Activated CD4-positive, alpha-beta T cell treated with anti-CD3 and anti-CD28 coated beads, Interleukin-10, Interleukin-2, amounts not matched to agents 100 ng/mL and 50 ng/mL, durations not matched to agents 16 hours and 8 hours (primary cell): Measurements from ENCODE around the gene PRR14L.
A peak's percentile ranks its signal among the peaks of the same experiment; 100 is the strongest.
"Not testable (repeated sequence)": the region's sequence is repeated elsewhere in the genome, so short reads cannot be mapped to it uniquely, and the experiment has no call there.

Experiments
- DNase-seq: peaks from one replicate; pipeline ENCODE4 v3.0.0-alpha.2; 2020

The PRR14L gene

DNA sequence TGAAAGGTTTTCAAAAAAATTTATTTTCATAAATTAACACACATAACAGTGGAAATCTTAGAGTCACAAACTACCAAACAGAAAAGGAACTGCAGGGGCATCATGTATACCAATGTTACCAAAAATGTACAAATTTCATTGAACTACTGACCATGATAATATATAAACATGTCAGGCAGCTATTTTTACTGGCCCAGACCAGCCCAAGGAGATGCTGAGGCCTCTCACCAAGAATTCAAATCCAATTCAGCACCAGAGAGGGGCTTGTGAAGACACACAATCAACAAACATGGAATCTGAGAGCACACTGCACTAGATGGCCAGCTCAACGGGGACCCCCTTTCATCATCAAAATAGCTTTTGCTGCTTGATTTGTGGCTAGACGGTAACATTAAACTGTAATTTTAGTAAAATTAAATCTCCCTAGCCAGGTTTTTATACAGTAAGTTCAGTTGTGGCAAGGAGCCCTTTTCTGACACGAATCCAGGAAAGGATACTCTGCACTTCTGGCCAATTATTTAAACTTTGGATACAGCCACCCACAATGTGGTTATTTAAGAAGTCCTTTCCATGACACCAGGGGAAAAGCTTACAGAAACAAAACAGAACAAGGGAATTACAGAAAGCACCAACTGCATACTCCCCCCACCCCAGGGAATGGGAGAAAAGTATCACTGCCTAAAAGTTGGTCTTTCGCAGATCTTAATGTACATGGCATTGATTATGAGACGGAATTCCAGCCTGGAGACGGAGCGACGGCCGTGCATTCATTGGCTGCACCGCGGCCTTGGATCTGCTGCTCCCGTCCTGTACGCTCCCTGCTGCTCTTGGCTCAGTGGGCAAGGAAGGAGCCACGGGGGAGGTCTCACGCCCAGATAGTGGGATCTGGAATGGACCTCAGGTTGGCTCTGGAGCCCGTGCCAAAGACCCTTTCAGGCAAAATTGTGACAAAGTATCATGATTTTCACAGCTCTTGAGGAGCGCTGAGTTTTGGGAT is 68.3 kb downstream of the PRR14L start:
- no peak for DNase-seq

DNA sequence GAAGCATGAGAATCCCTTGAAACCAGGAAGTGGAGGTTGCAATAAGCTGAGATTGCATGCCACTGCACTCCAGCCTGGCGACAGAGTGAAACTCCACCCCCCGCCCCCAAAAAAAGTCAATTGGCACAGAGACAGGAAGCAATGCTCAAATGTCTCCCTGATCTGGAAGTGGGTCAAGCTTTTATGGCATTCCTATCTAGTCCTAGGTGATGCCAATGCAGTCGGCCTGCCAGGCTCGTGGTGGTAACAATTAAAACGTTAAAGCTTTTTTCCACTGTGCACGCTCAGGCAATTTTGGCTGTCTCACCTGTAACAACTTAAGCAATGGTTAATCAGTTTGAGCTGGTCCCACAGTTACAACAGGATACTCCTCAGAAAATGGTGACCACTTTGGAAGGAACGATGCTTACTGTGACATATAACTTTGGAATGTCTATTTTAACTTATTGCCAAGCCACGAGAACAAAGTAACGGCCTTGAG is 69.0 kb downstream of the PRR14L start:
- no peak for DNase-seq

DNA sequence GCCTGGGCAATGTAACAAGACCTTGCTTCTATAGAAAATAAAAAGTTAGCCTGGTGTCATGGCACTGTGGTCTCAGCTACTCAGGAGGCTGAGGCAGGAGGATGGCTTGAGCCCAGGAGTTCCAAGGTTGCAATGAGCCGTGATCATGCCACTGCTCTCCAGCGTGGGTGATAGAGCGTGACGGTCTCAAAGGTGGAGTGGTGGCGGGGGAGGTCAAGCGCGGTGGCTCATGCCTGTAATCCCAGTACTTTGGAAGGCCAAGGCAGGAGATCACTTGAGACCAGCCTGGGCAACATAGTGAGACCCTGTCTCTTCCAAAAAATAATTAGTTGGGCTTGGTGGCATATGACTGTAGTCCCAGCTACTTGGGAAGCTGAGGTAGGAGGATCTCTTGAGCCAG is 71.2 kb downstream of the PRR14L start:
- DNase-seq, result no peak

DNA sequence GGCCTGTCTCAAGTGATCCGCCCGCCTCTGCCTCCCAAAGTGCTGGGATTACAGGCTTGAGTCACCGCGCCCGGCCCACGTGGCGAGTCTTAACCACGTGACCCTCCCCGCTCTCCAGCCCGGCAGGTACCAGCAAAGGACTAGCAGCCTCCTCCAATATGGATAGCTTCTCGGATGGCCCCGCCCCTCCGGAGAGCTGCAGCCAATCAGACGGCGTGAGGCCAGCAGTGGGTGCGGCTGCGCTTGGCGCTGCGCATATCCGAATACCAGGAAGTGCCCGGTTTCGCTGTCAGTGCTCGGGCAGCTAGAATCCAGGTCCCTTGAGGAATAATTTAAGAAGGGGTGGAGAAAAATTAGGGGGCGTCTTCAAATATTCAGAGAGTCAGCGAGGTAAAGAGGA is 73.2 kb downstream of the PRR14L start:
- DNase-seq, result peak; percentile 96

GRCh38 chr22:31674219-31674618 is 75.7 kb downstream of the PRR14L start:
- DNase-seq, result not testable (repeated sequence)

- not testable (repeated sequence) for DNase-seq
These were observed 81.1 kb downstream of the PRR14L start for GRCh38 chr22:31668849-31669248.

DNA sequence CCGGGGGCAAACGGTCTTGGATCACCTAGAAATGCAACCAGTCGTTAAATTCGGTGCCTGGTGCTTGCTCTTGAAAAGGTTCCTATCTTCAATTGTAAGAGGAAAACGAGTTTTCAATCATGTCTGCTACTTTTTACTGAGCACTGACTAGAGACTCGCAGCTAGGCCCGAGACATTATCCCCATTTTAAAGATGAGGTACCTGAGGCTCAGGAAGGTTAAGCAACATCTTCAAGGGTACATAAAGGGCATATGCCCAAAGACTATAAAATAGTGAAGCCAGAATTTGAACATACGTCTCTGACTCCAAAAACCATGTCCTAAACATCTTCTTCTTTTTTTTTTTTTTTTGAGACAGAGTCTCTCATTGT is 87.3 kb downstream of the PRR14L start:
- DNase-seq, result no peak

- peak; percentile 98 for DNase-seq
These were observed 87.9 kb downstream of the PRR14L start, which contains the start of gene PISD for GRCh38 chr22:31661851-31662667. Gene PISD (minus strand): TSS chr22:31662215. CDS start chr22:31662208, 7 bp downstream.

DNA sequence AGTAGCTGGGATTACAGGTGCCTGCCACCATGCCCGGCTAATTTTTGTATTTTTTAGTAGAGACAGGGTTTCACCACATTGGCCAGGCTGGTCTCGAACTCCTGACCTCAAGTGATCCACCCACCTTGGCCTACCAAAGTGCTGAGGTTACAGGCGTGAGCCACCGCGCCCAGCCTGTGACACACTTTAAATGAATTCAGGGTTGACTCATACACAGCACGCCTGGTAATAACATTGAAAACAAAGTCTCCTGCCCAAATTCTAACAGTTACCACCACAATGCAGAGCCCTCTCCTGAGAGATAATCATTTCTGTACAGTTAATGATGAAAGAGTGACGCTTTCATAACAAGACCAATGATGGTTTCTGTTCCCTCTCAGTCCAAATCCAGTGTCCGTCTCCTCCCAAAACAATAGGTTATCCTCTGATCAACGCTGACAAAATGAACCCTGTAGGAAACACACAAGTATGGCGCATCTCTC is 89.0 kb downstream of the PRR14L start:
- DNase-seq, result peak; percentile 84

- no peak for DNase-seq
These were observed 90.7 kb downstream of the PRR14L start for GRCh38 chr22:31659246-31659645.

DNA sequence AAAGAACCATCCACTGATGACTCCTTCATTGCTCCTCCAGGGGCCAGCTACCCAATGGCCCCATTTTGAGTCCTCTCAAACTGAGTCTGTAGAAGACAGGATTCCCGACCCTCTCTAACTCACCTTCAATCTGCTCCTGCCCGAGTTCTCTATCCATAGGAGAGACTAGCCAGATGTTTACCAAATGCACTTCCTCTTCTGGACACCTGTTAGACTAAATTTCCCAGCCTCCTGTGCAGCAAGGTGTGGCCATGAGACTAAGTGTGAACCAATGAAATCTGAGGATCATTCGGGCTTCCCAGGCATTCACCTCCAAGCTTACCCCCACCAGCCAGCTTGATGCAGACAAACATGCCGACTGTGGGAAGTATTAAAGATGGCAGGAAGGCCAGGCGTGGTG is 95.5 kb downstream of the PRR14L start:
- no peak for DNase-seq

DNA sequence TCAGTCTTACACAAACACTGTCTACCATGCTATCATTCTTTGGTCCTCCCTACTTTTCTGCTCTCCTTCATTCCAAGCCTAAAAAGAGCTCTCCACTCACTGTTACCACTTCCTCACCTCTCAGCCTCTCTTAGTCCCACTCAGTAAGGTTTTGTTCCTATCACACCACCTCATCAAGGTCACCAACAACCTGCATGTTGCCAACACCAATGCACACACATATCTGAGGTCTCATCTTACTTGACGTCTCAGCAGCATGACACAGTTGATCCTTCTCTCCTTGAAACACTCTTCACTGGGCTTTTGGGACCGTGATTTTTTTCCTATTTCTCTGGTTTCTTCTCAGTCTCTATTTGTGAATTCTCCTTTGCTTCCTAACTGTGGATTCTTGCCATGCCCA is 96.0 kb downstream of the PRR14L start:
- DNase-seq, result no peak

DNA sequence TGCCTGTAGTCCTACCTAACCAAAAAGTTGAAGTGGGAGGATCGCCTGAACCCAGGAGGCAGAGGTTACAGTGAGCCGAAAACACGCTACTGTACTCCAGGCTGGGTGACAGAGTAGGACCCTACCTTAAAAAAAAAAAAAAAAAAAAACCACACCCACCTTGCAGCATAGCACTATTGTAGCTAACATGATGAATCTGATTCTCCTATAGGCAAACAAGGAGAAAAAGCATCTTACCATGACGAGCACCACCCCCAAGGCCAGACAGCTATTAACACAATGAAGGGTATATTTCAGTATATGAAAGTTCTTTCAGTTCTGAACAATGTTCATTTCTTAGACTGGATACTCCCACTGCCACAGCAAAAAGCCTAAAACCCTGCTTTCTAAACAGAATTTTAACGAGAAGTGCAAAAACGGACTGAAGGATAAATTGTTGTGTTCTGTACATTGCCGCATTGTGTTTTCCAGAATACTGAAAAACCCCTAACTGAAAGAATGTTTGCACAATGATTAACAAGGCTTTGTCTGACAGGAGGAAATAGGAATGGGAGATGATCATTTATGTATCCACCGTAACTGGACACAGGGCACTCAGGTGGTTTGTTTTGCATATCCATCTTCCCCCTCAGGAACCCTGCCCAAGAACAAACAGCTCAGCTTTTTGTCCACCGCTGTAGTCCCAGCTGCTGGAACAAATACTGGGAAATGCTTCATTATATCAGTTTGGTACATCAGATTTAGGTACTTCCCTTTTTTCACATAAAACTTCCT is 96.8 kb downstream of the PRR14L start:
- no peak for DNase-seq

GRCh38 chr22:31652088-31652487 is 97.8 kb downstream of the PRR14L start:
- DNase-seq, result no peak

DNA sequence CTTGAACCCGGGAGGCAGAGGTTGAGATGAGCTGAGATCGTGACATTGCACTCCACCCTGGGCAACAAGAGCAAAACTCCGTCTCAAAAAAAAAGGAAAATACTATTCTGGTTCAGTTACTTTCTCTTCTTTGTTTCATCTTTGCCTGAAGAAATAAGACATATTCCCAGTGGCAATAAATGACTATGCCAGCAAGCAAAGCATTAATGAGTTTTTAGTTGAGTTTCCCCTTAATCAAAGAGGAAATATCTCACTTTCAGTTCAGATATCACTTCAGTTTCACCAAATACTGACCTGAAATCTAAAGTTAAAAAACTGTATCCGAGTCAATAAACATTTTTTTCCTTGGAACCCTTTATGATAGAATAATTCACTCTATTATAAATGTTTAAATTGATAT is 98.3 kb downstream of the PRR14L start:
- no peak for DNase-seq

DNA sequence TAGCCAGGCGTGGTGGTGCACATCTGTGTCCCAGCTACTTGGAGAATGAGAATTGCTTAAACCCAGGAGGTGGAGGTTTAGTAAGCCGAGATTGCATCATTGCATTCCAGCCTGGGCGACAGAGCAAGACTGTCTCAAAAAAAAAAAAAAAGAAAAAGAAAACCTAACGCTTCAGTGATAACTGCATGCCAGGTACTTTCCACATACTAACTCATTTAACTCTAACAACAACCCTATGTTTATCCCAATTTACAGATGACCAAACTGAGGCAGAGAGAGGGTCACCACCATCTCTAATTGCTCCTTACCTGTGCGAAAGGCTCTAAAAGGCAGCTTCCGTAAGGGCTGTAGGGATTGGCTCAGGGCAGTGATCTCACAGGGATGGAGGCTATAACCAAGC is 99.5 kb downstream of the PRR14L start:
- no peak for DNase-seq

- DNase-seq, result no peak
These were observed 102.2 kb downstream of the PRR14L start for GRCh38 chr22:31647523-31648320.

GRCh38 chr22:31647066-31647465 is 102.9 kb downstream of the PRR14L start:
- no peak for DNase-seq

GRCh38 chr22:31646186-31647019 is 103.5 kb downstream of the PRR14L start:
- peak; percentile 68 for DNase-seq

GRCh38 chr22:31639436-31640039 is 110.4 kb downstream of the PRR14L start:
- no peak for DNase-seq
